Measurements from ENCODE around the gene PMIS2.

The PMIS2 gene

GRCh38 chr19:35585848-35586247 is at the start of gene PMIS2:
Gene PMIS2 (plus strand): TSS chr19:35586173. CDS start chr19:35586260, 87 bp downstream.
- DNase-seq (ENCODE audit: low read depth) = no peak

- DNase-seq (ENCODE audit: low read depth) = no peak
These were observed 46.7 kb upstream of the PMIS2 start for GRCh38 chr19:35539314-35539713.

GRCh38 chr19:35539850-35540249 is 46.1 kb upstream of the PMIS2 start:
- DNase-seq (ENCODE audit: low read depth) = no peak

GRCh38 chr19:35540356-35540927 is 45.5 kb upstream of the PMIS2 start:
- no peak for DNase-seq (ENCODE audit: low read depth)

- no peak for DNase-seq (ENCODE audit: low read depth)
These were observed 43.8 kb upstream of the PMIS2 start for GRCh38 chr19:35542209-35542608.

- no peak for DNase-seq (ENCODE audit: low read depth)
These were observed 42.5 kb upstream of the PMIS2 start for GRCh38 chr19:35543280-35544109.

- DNase-seq (ENCODE audit: low read depth) = no peak
These were observed 41.7 kb upstream of the PMIS2 start for GRCh38 chr19:35544110-35544802.

GRCh38 chr19:35545001-35545854 is 40.7 kb upstream of the PMIS2 start, which contains the start of gene TMEM147:
Gene TMEM147 (plus strand): TSS chr19:35545626. CDS start chr19:35545740, 114 bp downstream.
- DNase-seq (ENCODE audit: low read depth) = peak; percentile 38

- no peak for DNase-seq (ENCODE audit: low read depth)
These were observed 40.1 kb upstream of the PMIS2 start for GRCh38 chr19:35545855-35546381.

- no peak for DNase-seq (ENCODE audit: low read depth)
These were observed 39.4 kb upstream of the PMIS2 start for GRCh38 chr19:35546532-35546931.

- DNase-seq (ENCODE audit: low read depth) = no peak
These were observed 36.7 kb upstream of the PMIS2 start for GRCh38 chr19:35549174-35549788.

- DNase-seq (ENCODE audit: low read depth) = no peak
These were observed 36.0 kb upstream of the PMIS2 start for GRCh38 chr19:35549879-35550523.

- DNase-seq (ENCODE audit: low read depth) = no peak
These were observed 34.7 kb upstream of the PMIS2 start for GRCh38 chr19:35551091-35551810.

- DNase-seq (ENCODE audit: low read depth) = no peak
These were observed 33.2 kb upstream of the PMIS2 start for GRCh38 chr19:35552534-35553384.

GRCh38 chr19:35553385-35554000 is 32.5 kb upstream of the PMIS2 start:
- no peak for DNase-seq (ENCODE audit: low read depth)

GRCh38 chr19:35554076-35554475 is 31.9 kb upstream of the PMIS2 start:
- DNase-seq (ENCODE audit: low read depth) = no peak

GRCh38 chr19:35555301-35556005 is 30.5 kb upstream of the PMIS2 start:
- no peak for DNase-seq (ENCODE audit: low read depth)

- no peak for DNase-seq (ENCODE audit: low read depth)
These were observed 29.9 kb upstream of the PMIS2 start for GRCh38 chr19:35556025-35556590.

All from GM04503 (cell line).